HG03095 (cell line): ENCODE results near the gene PRRC2A.

ENCODE experiments used
- ATAC-seq: cut with Tn5 transposase; IDR thresholded peaks from one replicate; pipeline ENCODE4 v1.9.1; 2021; ENCODE audit warnings: moderate library complexity; ENCODE audit not compliant: unreplicated experiment

The PRRC2A gene

DNA sequence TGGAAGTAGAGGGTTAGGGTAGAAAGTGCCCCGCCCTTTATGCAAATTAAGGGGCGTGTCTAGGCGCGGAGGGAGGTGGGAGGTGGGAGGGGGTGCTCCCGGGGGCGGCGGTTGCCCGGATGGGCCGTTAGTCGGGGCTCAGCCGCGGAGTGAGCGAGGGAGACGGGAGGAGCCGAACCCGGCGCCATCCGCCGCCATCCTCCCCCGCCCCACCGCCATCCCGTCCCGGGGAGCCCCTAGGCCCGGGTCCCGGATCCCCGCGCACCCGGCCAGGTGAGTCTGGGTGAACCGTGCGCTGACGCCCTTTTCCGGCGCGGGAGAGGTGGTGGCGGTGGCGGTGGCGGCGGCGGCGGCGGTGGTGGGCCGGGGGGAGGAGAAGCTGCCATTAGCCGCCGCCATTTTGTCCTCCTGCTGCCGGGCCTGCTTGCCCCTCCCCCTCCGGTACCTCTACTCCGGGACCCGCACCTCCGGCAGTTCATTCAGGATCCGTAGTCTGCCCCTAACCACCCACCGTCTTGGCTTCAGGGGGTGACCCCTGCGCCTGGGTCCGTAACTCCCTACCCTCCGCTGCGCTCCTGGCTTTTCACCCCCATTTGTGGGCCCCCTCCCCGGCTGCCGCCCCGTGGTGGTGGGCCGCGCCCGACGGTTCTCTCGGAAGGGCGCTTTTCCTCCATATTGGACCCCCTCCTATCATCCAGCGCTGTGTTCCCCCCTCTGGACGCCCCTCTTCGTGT lies at the start of gene PRRC2A:
PRRC2A (plus strand) TSS at position 130 of the 734 bp plus-strand sequence. CDS start 2,075 bp downstream, outside the sequence.
- ATAC-seq, result peak; percentile 26

- peak; percentile 35 for ATAC-seq
These were observed 48.2 kb upstream of the PRRC2A start, which contains the start of gene LTA for GRCh38 chr6:31572041-31572911. Gene LTA (plus strand): TSS chr6:31572289. CDS start chr6:31572743, 454 bp downstream.

GRCh38 chr6:31573239-31574105 lies 47.0 kb upstream of the PRRC2A start:
- no peak for ATAC-seq

GRCh38 chr6:31574106-31575061 lies 46.1 kb upstream of the PRRC2A start:
- ATAC-seq, result no peak

DNA sequence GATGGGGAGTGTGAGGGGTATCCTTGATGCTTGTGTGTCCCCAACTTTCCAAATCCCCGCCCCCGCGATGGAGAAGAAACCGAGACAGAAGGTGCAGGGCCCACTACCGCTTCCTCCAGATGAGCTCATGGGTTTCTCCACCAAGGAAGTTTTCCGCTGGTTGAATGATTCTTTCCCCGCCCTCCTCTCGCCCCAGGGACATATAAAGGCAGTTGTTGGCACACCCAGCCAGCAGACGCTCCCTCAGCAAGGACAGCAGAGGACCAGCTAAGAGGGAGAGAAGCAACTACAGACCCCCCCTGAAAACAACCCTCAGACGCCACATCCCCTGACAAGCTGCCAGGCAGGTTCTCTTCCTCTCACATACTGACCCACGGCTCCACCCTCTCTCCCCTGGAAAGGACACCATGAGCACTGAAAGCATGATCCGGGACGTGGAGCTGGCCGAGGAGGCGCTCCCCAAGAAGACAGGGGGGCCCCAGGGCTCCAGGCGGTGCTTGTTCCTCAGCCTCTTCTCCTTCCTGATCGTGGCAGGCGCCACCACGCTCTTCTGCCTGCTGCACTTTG lies 45.1 kb upstream of the PRRC2A start, which contains the start of gene TNF:
TNF (plus strand) TSS at position 231 of the 567 bp plus-strand sequence; CDS start at position 408, 177 bp downstream.
- no peak for ATAC-seq

DNA sequence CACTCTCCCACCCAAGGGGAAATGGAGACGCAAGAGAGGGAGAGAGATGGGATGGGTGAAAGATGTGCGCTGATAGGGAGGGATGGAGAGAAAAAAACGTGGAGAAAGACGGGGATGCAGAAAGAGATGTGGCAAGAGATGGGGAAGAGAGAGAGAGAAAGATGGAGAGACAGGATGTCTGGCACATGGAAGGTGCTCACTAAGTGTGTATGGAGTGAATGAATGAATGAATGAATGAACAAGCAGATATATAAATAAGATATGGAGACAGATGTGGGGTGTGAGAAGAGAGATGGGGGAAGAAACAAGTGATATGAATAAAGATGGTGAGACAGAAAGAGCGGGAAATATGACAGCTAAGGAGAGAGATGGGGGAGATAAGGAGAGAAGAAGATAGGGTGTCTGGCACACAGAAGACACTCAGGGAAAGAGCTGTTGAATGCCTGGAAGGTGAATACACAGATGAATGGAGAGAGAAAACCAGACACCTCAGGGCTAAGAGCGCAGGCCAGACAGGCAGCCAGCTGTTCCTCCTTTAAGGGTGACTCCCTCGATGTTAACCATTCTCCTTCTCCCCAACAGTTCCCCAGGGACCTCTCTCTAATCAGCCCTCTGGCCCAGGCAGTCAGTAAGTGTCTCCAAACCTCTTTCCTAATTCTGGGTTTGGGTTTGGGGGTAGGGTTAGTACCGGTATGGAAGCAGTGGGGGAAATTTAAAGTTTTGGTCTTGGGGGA lies 44.4 kb upstream of the PRRC2A start:
- ATAC-seq, result no peak

- ATAC-seq, result no peak
These were observed 43.5 kb upstream of the PRRC2A start for GRCh38 chr6:31576897-31577578.

- no peak for ATAC-seq
These were observed 42.9 kb upstream of the PRRC2A start for GRCh38 chr6:31577579-31577966.

- no peak for ATAC-seq
These were observed 42.1 kb upstream of the PRRC2A start for GRCh38 chr6:31578184-31579118.

DNA sequence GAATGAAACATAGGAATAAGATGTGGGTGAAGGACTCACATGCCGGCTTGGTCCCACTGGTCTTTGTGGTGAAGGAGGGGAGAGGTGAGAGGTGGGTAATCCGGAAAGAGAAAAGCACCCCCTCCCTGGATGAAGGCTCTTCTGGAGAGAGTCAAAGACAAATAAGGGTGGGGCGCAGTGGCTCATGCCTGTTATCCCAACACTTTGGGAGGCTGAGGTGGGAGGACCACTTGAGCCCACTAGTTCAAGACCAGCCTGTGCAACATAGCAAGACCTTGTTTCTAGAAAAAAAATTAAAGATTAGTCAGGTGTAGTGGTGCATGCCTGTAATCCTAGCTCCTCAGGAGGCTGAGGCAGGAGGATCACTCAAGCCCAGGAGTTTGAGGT lies 41.4 kb upstream of the PRRC2A start:
- no peak for ATAC-seq

GRCh38 chr6:31579546-31580437 lies 40.7 kb upstream of the PRRC2A start:
- no peak for ATAC-seq

DNA sequence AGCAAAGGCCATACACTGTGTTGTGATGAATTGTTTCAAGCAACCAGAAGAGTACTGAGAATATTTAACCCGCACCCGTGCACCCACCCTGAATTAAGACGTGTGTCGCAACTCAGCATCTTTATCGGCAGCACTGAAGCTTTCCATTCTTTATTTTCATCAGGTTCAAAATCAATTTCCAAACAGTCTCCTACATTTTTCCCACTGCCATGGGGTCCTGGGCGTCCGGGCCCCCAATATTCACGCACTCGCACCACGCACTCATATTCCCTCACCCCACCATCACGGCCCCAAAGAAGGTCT lies 40.1 kb upstream of the PRRC2A start:
- no peak for ATAC-seq

GRCh38 chr6:31580807-31581433 lies 39.6 kb upstream of the PRRC2A start:
- peak; percentile 50 for ATAC-seq

- no peak for ATAC-seq
These were observed 38.9 kb upstream of the PRRC2A start for GRCh38 chr6:31581434-31582229.

DNA sequence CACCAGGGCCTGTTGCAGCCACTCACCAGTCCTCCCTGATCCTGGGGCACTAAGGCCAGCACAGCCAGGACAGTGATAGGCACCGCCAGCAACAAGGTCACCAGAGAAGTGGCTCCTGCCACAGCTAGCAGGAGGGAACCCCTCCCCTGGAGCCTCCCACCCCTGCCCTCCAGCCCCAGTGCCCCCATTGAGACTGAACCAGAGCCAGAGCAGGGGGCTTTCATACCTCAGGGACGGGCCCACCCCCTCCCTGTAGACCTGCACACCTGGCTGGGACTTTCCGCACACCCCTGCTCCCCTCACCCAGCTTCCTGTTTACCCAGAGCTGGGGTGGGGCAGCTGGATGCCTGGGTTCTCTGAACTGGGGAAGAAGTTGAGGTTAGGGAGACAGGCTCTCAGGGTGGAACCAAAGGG lies 38.3 kb upstream of the PRRC2A start, which contains the start of gene LTB:
LTB (minus strand) TSS at position 195 of the 414 bp plus-strand sequence; CDS start at position 188, 7 bp downstream.
- no peak for ATAC-seq
